Measurements from ENCODE around the gene PLAC1.

The PLAC1 gene

DNA sequence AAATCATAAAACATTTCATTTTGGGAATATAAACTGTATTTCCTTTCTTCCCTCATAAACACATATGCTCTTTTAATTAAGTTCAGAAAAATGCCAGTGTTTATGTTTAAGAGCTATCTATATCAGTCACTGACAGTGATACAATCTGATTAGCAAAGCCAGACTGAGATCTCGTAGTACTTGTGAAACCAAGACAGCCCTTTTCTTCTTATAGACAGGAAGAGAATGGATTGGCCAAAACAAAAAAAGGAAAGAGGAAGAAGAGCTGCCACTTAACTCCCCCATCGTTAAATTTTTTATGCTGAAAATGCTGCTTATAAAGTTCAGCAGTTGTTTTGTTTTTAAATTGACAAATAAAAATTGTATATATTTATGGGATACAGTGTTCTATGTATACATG is 87.4 kb downstream of the PLAC1 start:
- no peak overlapping the region for H3K4me3 ChIP-seq (ENCODE audit: low read depth, low read length)
- TF ChIP-seq, protein P1, sequence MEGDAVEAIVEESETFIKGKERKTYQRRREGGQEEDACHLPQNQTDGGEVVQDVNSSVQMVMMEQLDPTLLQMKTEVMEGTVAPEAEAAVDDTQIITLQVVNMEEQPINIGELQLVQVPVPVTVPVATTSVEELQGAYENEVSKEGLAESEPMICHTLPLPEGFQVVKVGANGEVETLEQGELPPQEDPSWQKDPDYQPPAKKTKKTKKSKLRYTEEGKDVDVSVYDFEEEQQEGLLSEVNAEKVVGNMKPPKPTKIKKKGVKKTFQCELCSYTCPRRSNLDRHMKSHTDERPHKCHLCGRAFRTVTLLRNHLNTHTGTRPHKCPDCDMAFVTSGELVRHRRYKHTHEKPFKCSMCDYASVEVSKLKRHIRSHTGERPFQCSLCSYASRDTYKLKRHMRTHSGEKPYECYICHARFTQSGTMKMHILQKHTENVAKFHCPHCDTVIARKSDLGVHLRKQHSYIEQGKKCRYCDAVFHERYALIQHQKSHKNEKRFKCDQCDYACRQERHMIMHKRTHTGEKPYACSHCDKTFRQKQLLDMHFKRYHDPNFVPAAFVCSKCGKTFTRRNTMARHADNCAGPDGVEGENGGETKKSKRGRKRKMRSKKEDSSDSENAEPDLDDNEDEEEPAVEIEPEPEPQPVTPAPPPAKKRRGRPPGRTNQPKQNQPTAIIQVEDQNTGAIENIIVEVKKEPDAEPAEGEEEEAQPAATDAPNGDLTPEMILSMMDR (IDR thresholded peaks at IDR 0.05; ENCODE audit: borderline replicate concordance, insufficient read depth, low read depth, low read length) = no peak

DNA sequence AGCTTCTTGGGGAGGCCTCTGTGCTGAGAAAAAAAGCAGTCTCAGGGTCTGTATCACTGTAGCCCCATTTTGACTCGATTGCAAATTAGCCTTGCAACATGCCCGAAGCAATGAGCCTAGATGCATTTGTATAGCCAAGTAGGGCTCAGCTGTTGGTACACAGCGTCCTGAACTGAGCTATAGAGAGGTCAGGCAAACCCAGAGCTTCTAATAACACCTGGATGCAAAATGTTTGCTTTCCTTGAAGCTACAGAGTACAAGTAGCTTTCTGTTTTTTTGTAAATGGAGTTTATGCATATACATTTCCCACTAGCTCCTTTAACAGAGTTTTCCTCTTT is 87.8 kb downstream of the PLAC1 start:
- TF ChIP-seq, protein P1 (IDR thresholded peaks at IDR 0.05; ENCODE audit: borderline replicate concordance, insufficient read depth, low read depth, low read length) = no peak
- no peak overlapping the region for H3K4me3 ChIP-seq (ENCODE audit: low read depth, low read length)

DNA sequence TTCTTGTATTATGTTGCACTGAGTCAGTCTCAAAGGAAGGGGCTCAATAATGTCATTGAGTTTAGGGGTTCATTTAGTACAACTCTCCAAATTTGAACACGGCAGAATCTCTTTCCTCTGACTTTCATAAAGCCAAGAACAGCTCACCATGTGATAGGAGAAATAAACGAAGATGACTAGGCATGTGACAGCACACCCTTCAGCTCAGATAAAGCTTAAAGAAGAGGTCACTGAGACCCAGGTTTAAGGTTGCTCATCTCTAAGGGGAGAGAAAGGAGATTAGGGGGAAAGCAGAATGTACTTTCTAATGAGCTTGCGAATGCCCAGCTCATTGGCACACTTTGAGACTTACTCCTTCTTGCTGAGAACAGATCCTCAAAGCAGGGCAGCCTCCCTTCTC is 89.0 kb downstream of the PLAC1 start:
- H3K4me3 ChIP-seq (ENCODE audit: low read depth, low read length) = no peak overlapping the region
- TF ChIP-seq, protein P1 (IDR thresholded peaks at IDR 0.05; ENCODE audit: borderline replicate concordance, insufficient read depth, low read depth, low read length) = no peak

DNA sequence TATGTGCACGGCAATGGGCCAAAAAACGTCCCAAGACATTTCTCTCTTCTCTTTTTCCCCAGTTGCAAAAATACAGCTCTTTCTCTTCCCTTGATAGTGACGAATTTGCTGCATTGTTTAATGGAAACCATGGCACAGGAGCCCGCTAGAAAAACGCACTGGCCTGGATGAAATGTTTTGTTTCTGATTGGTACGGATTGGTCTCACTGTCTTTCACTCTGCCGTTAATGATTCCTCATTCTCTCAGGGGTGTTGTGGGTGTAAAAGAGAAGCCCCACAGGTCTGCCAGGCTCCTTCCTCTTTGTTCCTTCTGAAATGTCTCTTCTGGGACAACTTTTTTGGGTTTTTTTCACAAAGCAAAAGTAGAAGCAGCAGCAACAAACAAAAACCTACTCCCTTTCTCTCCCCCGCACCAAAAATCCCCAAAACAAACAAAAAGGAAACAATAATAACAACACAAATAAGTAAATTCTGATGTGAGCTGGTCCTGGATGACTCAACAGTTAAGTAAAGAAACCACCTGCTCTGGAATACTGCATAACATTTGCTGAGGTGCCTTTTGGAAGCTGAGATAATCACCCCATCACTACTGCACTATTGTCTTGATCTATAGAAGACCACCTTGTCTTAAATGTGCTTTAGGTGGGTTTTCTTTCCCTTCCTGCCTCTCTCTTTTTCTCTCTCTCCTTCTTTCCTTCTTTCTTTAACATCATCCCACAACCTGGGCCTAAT is 89.8 kb downstream of the PLAC1 start:
- TF ChIP-seq, protein P1 (IDR thresholded peaks at IDR 0.05; ENCODE audit: borderline replicate concordance, insufficient read depth, low read depth, low read length) = no peak
- no peak overlapping the region for H3K4me3 ChIP-seq (ENCODE audit: low read depth, low read length)

DNA sequence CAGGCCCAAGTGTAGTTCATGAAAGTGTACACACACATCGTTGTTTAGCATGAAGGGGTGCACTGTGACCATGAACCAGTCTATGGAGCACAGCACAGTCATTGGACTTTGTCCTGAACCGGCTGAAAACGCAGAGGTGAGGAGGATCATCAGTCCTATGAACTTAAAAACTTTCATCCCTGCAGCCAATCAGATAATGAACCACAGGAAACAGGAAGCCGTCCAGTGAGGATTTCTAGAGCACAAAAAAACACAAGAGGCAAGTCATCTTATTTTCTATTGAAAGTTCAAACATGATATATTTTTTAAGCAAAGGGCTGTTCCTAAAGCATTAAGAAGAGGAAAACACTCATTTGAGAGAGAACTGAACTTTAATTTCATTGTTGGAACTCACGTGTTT is 91.8 kb downstream of the PLAC1 start:
- H3K4me3 ChIP-seq (ENCODE audit: low read depth, low read length) = no peak overlapping the region
- TF ChIP-seq, protein P1 (IDR thresholded peaks at IDR 0.05; ENCODE audit: borderline replicate concordance, insufficient read depth, low read depth, low read length) = no peak

DNA sequence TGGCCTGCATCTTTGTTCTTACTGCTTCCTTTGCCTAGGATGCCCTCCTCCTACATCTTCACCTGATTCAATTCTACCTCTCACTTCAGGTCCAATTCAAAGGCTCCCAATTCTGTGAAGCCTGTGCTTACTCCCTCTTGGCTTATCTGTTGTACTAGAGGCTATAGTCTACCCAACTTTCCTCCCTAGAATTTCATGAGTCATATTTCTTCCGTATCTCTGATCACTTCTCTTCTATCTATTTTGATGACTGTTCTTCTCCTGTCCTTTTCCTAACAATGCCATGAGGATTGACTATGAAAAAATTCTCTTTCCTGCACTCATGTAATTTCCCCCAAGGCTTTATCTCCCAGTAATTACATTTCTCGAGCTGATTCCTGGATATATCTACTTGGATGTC is 96.3 kb downstream of the PLAC1 start:
- TF ChIP-seq, protein P1 (IDR thresholded peaks at IDR 0.05; ENCODE audit: borderline replicate concordance, insufficient read depth, low read depth, low read length) = no peak
- no peak overlapping the region for H3K4me3 ChIP-seq (ENCODE audit: low read depth, low read length)

DNA sequence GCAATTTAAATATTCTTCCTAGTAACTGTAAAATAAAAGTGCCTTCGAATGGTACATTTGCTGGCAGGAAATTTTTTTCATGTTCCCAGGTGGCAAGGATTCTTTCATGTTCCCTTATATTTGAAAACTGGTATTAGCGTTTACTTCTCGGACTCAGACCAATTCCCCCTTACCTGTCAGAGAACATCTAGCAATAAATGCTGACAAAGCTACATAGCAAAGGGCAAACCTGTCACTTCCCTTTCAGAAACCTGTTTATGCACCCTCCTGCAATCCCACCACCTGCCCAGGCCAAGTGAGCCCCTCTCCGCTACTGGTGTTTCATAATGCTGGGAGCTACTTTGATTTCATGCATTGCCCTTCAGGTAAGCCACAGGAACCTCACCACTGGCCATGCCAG is 100.1 kb downstream of the PLAC1 start:
- H3K4me3 ChIP-seq (ENCODE audit: low read depth, low read length) = no peak overlapping the region
- TF ChIP-seq, protein P1 (IDR thresholded peaks at IDR 0.05; ENCODE audit: borderline replicate concordance, insufficient read depth, low read depth, low read length) = no peak

All from GM12875 (cell line).